ENCODE measurements around the gene BAHD1.

- TF ChIP-seq, protein P1, sequence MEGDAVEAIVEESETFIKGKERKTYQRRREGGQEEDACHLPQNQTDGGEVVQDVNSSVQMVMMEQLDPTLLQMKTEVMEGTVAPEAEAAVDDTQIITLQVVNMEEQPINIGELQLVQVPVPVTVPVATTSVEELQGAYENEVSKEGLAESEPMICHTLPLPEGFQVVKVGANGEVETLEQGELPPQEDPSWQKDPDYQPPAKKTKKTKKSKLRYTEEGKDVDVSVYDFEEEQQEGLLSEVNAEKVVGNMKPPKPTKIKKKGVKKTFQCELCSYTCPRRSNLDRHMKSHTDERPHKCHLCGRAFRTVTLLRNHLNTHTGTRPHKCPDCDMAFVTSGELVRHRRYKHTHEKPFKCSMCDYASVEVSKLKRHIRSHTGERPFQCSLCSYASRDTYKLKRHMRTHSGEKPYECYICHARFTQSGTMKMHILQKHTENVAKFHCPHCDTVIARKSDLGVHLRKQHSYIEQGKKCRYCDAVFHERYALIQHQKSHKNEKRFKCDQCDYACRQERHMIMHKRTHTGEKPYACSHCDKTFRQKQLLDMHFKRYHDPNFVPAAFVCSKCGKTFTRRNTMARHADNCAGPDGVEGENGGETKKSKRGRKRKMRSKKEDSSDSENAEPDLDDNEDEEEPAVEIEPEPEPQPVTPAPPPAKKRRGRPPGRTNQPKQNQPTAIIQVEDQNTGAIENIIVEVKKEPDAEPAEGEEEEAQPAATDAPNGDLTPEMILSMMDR (IDR thresholded peaks at IDR 0.05) = no peak
- TF ChIP-seq POLR2AphosphoS5 (IDR thresholded peaks at IDR 0.05) (no peak), POLR2A (IDR thresholded peaks at IDR 0.05) (no peak)
These were observed 3.6 kb upstream of the BAHD1 start for GRCh38 chr15:40436892-40437751.

All from transverse colon (tissue), 4 donors.